Esophagus muscularis mucosa (tissue), 4 donors: ENCODE results near the gene UCP2.

Experiments
- CTCF ChIP-seq, 3 experiments: fragments of 200-600 bp in 2 of 3; fragments of 450-650 bp in 1 of 3; sonication (generic) in 2 of 3; IDR thresholded peaks; one replicate each; pipeline ENCODE4 v1.5.1; 2017 to 2019; ENCODE audit warnings: antibody characterized with exemption in 3 of 3, mild to moderate bottlenecking in 2 of 3, moderate library complexity in 1 of 3
- EP300 ChIP-seq: sonication (generic); formaldehyde crosslinking; IDR thresholded peaks from one replicate; pipeline ENCODE4 v1.6.1; 2017; ENCODE audit warnings: antibody characterized with exemption
- POLR2A ChIP-seq: fragments of 450-650 bp; IDR thresholded peaks from one replicate; pipeline ENCODE4 v1.6.1; 2017; ENCODE audit warnings: antibody characterized with exemption, moderate library complexity, mild to moderate bottlenecking, low read depth

- no peak for TF ChIP-seq CTCF (IDR thresholded peaks at IDR 0.05)
- TF ChIP-seq POLR2A, result no peak
- TF ChIP-seq EP300, result no peak
Measured at GRCh38 chr11:73997120-73997770, 14.6 kb upstream of the UCP2 start.
